WTC11 (cell line): ENCODE results near the gene PDXP. TPM values are rescaled to one million over a fixed set of nuclear protein-coding genes. Genes with fewer than 3 reads are reported as not detected.

Source experiments
- ATAC-seq: fragments of 200-7000 bp; cut with Tn5 transposase; 2 replicates; pipeline ENCODE4 v1.10.0; 2021; ENCODE audit warnings: mild to moderate bottlenecking, moderate library complexity
- CTCF ChIA-PET: fragments of 300-600 bp; sonication (Branson Sonifier 250); formaldehyde crosslinking; loops from one replicate; lab custom pipeline; 2021; ENCODE audit warnings: antibody characterized with exemption; lab: Charles Lee
- POLR2A ChIA-PET: fragments of 350-600 bp; sonication (Branson Sonifier 250); formaldehyde crosslinking; loops from one replicate; lab custom pipeline; 2021; ENCODE audit warnings: antibody characterized with exemption; lab: Charles Lee
- DNase-seq: peaks from one replicate; pipeline ENCODE4 v3.0.0; 2021; ENCODE audit warnings: low spot score
- H3K27ac Mint-ChIP-seq: 2 replicates; pipeline ENCODE4 v1.8.0; 2021; ENCODE audit warnings: mixed read lengths
- H3K27me3 Mint-ChIP-seq: 2 replicates; pipeline ENCODE4 v1.8.0; 2021; ENCODE audit warnings: low read depth, mild to moderate bottlenecking, moderate library complexity, mixed read lengths
- H3K36me3 Mint-ChIP-seq: 2 replicates; pipeline ENCODE4 v1.8.0; 2021; ENCODE audit warnings: mixed read lengths
- H3K4me1 Mint-ChIP-seq: 2 replicates; pipeline ENCODE4 v1.8.0; 2022; ENCODE audit warnings: mixed read lengths
- H3K4me3 Mint-ChIP-seq: 2 replicates; pipeline ENCODE4 v1.8.0; 2021; ENCODE audit warnings: mild to moderate bottlenecking, moderate library complexity, mixed read lengths
- H3K9me3 Mint-ChIP-seq: 2 replicates; pipeline ENCODE4 v1.8.0; 2021; ENCODE audit warnings: mixed read lengths
- E2F4 ChIP-seq: sonication (generic); formaldehyde crosslinking; IDR thresholded peaks from 2 replicates; pipeline ENCODE4 v1.8.1; 2022; ENCODE audit warnings: low read depth, mild to moderate bottlenecking, moderate library complexity, missing genetic modification reagents, borderline replicate concordance
- ESRRA ChIP-seq: sonication (generic); formaldehyde crosslinking; IDR thresholded peaks from 2 replicates; pipeline ENCODE4 v1.8.1; 2022; ENCODE audit warnings: mild to moderate bottlenecking, missing genetic modification reagents, borderline replicate concordance
- FOXK1 ChIP-seq: sonication (generic); formaldehyde crosslinking; IDR thresholded peaks from 2 replicates; pipeline ENCODE4 v1.8.0; 2022; ENCODE audit warnings: mild to moderate bottlenecking, moderate library complexity, missing genetic modification reagents
- FOXP4 ChIP-seq: sonication (generic); formaldehyde crosslinking; IDR thresholded peaks from 2 replicates; pipeline ENCODE4 v1.8.0; 2022; ENCODE audit warnings: mild to moderate bottlenecking, missing genetic modification reagents
- GABPB1 ChIP-seq: sonication (generic); formaldehyde crosslinking; IDR thresholded peaks from 2 replicates; pipeline ENCODE4 v1.8.1; 2023; ENCODE audit warnings: mild to moderate bottlenecking, missing genetic modification reagents
- GRHL2 ChIP-seq: fragments of 250-450 bp; sonication (Bioruptor Pico); IDR thresholded peaks from 2 replicates; pipeline ENCODE4 v1.8.0; 2022; ENCODE audit warnings: mild to moderate bottlenecking, moderate library complexity; ENCODE audit not compliant: insufficient replicate concordance, severe bottlenecking
- HMGXB4 ChIP-seq: sonication (generic); formaldehyde crosslinking; IDR thresholded peaks from 2 replicates; pipeline ENCODE4 v1.8.1; 2023; ENCODE audit warnings: mild to moderate bottlenecking, moderate library complexity, missing genetic modification reagents
- IRF2 ChIP-seq: sonication (generic); formaldehyde crosslinking; IDR thresholded peaks from 2 replicates; pipeline ENCODE4 v1.8.0; 2022; ENCODE audit warnings: low read depth, missing genetic modification reagents, borderline replicate concordance
- JAZF1 ChIP-seq: fragments of 250-450 bp; sonication (Bioruptor Pico); IDR thresholded peaks from 2 replicates; pipeline ENCODE4 v1.9.0; 2021; ENCODE audit warnings: moderate library complexity, mild to moderate bottlenecking, inconsistent platforms
- MXD4 ChIP-seq: fragments of 250-450 bp; sonication (Bioruptor Pico); IDR thresholded peaks from 2 replicates; pipeline ENCODE4 v1.8.0; 2021; ENCODE audit warnings: mild to moderate bottlenecking, moderate library complexity, borderline replicate concordance
- MYBL2 ChIP-seq: sonication (generic); formaldehyde crosslinking; IDR thresholded peaks from 2 replicates; pipeline ENCODE4 v1.8.1; 2023; ENCODE audit warnings: mild to moderate bottlenecking, moderate library complexity, missing genetic modification reagents
- NR3C1 ChIP-seq: sonication (generic); formaldehyde crosslinking; conservative IDR thresholded peaks from 2 replicates; pipeline ENCODE4 v1.8.1; 2023; ENCODE audit warnings: low read depth, mild to moderate bottlenecking, missing genetic modification reagents
- PREB ChIP-seq: sonication (generic); formaldehyde crosslinking; IDR thresholded peaks from 2 replicates; pipeline ENCODE4 v1.8.1; 2022; ENCODE audit warnings: mild to moderate bottlenecking, missing genetic modification reagents, moderate library complexity, borderline replicate concordance
- SMAD4 ChIP-seq: sonication (generic); formaldehyde crosslinking; IDR thresholded peaks from 2 replicates; pipeline ENCODE4 v1.8.0; 2022; ENCODE audit warnings: mild to moderate bottlenecking, missing genetic modification reagents
- ZNF121 ChIP-seq: sonication (generic); formaldehyde crosslinking; IDR thresholded peaks from 2 replicates; pipeline ENCODE4 v1.8.0; 2023; ENCODE audit warnings: missing genetic modification reagents
- ZNF138 ChIP-seq: sonication (generic); formaldehyde crosslinking; conservative IDR thresholded peaks from 2 replicates; pipeline ENCODE4 v1.8.1; 2022; ENCODE audit warnings: mild to moderate bottlenecking, moderate library complexity, missing genetic modification reagents
- total RNA-seq: library from RNA; stranded (reverse); gene quantifications from 3 replicates; pipeline ENCODE4 v1.2.3, GENCODE V29; 2021
- TF ChIP-seq, protein P1 (sequence below): sonication (generic); formaldehyde crosslinking; IDR thresholded peaks from 2 replicates; pipeline ENCODE4 v1.8.0; 2022; ENCODE audit warnings: mild to moderate bottlenecking, missing genetic modification reagents
- TF ChIP-seq, protein P2 (sequence below): sonication (generic); formaldehyde crosslinking; IDR thresholded peaks from 2 replicates; pipeline ENCODE4 v1.8.0; 2022; ENCODE audit warnings: missing genetic modification reagents
- TF ChIP-seq, protein P3 (sequence below): sonication (generic); formaldehyde crosslinking; IDR thresholded peaks from 2 replicates; pipeline ENCODE4 v1.8.1; 2023; ENCODE audit warnings: mild to moderate bottlenecking, missing genetic modification reagents

PDXP gene
- total RNA-seq, 1 experiment from 2014 or later, result 36.1 TPM

DNA sequence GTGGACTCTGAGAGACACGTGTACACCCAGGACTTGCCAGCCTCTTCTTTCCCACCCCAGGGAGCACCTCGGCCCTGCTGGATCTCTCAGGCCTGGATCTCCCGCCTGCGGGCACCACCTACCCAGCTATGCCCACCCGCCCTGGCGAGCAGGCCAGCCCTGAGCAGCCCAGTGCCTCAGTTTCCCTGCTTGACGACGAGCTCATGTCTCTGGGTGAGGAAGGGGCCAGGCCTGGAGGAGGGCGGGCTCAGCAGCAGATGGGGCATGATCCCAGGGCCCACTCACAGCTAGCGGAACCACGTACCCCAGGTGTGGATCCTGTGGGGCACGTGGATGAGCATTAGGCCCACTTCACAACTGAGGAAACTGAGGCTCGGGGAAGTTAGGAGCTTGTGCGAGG is 32.8 kb upstream of the PDXP start:
- H3K27ac Mint-ChIP-seq, result no peak overlapping the region
- ChIA-PET CTCF (interaction anchor here (1.0 to 11.4 kb wide), 7 partner anchors 8 to 33 kb away, joined by 3 to 152 read pairs (median 5); partner anchors contain the start of gene GGA1), POLR2A (interaction anchor here (0.5 kb wide), 1 partner anchor 18 kb away, joined by 5 read pairs; no protein-coding TSS in a partner anchor)
- TF ChIP-seq SMAD4 (CRISPR knock-in tag), result no peak
- TF ChIP-seq PREB (CRISPR knock-in tag), result no peak
- no peak for TF ChIP-seq HMGXB4 (CRISPR knock-in tag)
- no peak for TF ChIP-seq MYBL2 (CRISPR knock-in tag)
- no peak for TF ChIP-seq GRHL2
- TF ChIP-seq GABPB1, result no peak
- DNase-seq (no peak), ATAC-seq (no peak)
- H3K36me3 Mint-ChIP-seq, result peaks cover 3% of the 10 kb centered on the region
- H3K4me1 Mint-ChIP-seq, result peaks cover 3% of the 10 kb centered on the region
- no peaks in the 10 kb centered on the region for H3K9me3 Mint-ChIP-seq
- no peaks in the 10 kb centered on the region for H3K27me3 Mint-ChIP-seq
- no peak overlapping the region for H3K4me3 Mint-ChIP-seq

DNA sequence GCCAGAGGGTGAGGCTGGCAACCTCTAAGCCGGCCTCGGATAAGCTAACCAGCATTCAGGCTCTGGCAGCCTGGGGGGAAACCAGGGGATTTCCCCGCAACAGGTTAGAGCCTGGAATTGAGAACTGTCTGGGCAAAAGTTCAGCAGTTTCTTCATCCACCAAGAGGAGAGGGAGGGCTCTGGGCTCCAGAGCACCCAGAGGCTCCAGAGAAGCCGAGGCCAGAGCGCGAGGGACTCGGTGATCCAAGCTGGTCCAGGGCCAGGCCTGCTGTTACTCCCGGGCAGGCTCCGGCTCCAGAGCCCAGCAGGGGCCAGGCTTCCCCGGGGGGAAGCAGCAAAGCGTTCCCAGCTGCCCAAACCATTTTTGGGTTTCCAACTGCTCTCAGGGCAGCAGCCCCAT is 32.4 kb upstream of the PDXP start:
- ATAC-seq (no peak), DNase-seq (no peak)
- no peak overlapping the region for H3K4me3 Mint-ChIP-seq
- TF ChIP-seq IRF2 (no peak), FOXP4 (no peak)
- TF ChIP-seq, protein P1, sequence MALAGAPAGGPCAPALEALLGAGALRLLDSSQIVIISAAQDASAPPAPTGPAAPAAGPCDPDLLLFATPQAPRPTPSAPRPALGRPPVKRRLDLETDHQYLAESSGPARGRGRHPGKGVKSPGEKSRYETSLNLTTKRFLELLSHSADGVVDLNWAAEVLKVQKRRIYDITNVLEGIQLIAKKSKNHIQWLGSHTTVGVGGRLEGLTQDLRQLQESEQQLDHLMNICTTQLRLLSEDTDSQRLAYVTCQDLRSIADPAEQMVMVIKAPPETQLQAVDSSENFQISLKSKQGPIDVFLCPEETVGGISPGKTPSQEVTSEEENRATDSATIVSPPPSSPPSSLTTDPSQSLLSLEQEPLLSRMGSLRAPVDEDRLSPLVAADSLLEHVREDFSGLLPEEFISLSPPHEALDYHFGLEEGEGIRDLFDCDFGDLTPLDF (CRISPR knock-in tag), result no peak
- no peaks in the 10 kb centered on the region for H3K9me3 Mint-ChIP-seq
- no peak overlapping the region for H3K27ac Mint-ChIP-seq
- POLR2A ChIA-PET, result interaction anchor here (0.5 kb wide), 1 partner anchor 18 kb away, joined by 5 read pairs; no protein-coding TSS in a partner anchor
- no peaks in the 10 kb centered on the region for H3K27me3 Mint-ChIP-seq
- CTCF ChIA-PET, result interaction anchor here (1.0 to 11.4 kb wide), 6 partner anchors 8 to 34 kb away, joined by 3 to 152 read pairs (median 6); partner anchors contain the start of gene GGA1
- peaks cover 3% of the 10 kb centered on the region for H3K4me1 Mint-ChIP-seq
- peaks cover 2% of the 10 kb centered on the region; the same call in 1 of the 2 replicates for H3K36me3 Mint-ChIP-seq

- CTCF ChIA-PET, result interaction anchor here (0.9 to 11.4 kb wide), 7 partner anchors 10 to 71 kb away, joined by 3 to 152 read pairs (median 7); partner anchors contain the start of gene GGA1
- Mint-ChIP-seq H3K4me1 (peaks cover 3% of the 10 kb centered on the region), H3K9me3 (no peaks in the 10 kb centered on the region), H3K27ac (0 out of 2 replicates have a peak overlapping the region, but pooled peaks have one; percentile 9), H3K4me3 (no peak overlapping the region), H3K27me3 (no peaks in the 10 kb centered on the region), H3K36me3 (peaks cover 2% of the 10 kb centered on the region; the same call in 1 of the 2 replicates)
- DNase-seq, result no peak
- POLR2A ChIA-PET, result no interaction called here
- ATAC-seq, result no peak
- no peak for TF ChIP-seq ZNF138
- TF ChIP-seq JAZF1 (CRISPR knock-in tag), result no peak
- no peak for TF ChIP-seq MXD4 (CRISPR knock-in tag)
- no peak for TF ChIP-seq ESRRA (CRISPR knock-in tag)
- TF ChIP-seq, protein P2, sequence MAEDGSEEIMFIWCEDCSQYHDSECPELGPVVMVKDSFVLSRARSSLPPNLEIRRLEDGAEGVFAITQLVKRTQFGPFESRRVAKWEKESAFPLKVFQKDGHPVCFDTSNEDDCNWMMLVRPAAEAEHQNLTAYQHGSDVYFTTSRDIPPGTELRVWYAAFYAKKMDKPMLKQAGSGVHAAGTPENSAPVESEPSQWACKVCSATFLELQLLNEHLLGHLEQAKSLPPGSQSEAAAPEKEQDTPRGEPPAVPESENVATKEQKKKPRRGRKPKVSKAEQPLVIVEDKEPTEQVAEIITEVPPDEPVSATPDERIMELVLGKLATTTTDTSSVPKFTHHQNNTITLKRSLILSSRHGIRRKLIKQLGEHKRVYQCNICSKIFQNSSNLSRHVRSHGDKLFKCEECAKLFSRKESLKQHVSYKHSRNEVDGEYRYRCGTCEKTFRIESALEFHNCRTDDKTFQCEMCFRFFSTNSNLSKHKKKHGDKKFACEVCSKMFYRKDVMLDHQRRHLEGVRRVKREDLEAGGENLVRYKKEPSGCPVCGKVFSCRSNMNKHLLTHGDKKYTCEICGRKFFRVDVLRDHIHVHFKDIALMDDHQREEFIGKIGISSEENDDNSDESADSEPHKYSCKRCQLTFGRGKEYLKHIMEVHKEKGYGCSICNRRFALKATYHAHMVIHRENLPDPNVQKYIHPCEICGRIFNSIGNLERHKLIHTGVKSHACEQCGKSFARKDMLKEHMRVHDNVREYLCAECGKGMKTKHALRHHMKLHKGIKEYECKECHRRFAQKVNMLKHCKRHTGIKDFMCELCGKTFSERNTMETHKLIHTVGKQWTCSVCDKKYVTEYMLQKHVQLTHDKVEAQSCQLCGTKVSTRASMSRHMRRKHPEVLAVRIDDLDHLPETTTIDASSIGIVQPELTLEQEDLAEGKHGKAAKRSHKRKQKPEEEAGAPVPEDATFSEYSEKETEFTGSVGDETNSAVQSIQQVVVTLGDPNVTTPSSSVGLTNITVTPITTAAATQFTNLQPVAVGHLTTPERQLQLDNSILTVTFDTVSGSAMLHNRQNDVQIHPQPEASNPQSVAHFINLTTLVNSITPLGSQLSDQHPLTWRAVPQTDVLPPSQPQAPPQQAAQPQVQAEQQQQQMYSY (CRISPR knock-in tag), result no peak
- no peak for TF ChIP-seq ZNF121
- no peak for TF ChIP-seq NR3C1 (CRISPR knock-in tag)
- no peak for TF ChIP-seq FOXK1
- TF ChIP-seq, protein P3, sequence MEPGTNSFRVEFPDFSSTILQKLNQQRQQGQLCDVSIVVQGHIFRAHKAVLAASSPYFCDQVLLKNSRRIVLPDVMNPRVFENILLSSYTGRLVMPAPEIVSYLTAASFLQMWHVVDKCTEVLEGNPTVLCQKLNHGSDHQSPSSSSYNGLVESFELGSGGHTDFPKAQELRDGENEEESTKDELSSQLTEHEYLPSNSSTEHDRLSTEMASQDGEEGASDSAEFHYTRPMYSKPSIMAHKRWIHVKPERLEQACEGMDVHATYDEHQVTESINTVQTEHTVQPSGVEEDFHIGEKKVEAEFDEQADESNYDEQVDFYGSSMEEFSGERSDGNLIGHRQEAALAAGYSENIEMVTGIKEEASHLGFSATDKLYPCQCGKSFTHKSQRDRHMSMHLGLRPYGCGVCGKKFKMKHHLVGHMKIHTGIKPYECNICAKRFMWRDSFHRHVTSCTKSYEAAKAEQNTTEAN (CRISPR knock-in tag), result no peak
- no peak for TF ChIP-seq E2F4 (CRISPR knock-in tag)
These were observed 31.9 kb upstream of the PDXP start for GRCh38 chr22:37626556-37627075.
